HFFc6 (cell line): ENCODE results near the gene EEF1AKMT1. TPM values are rescaled to one million over a fixed set of nuclear protein-coding genes. Genes with fewer than 3 reads are reported as not detected.

Source experiments
- DNase-seq: peaks from one replicate; pipeline ENCODE4 v3.0.0-alpha.2; 2018
- H3K27ac Mint-ChIP-seq: 2 replicates; pipeline ENCODE4 v1.8.0; 2020; ENCODE audit warnings: mild to moderate bottlenecking, mixed read lengths
- H3K27me3 Mint-ChIP-seq: 2 replicates; pipeline ENCODE4 v1.8.0; 2021; ENCODE audit warnings: mild to moderate bottlenecking, moderate library complexity, mixed read lengths; ENCODE audit not compliant: insufficient read depth
- H3K36me3 Mint-ChIP-seq: 2 replicates; pipeline ENCODE4 v1.8.0; 2021; ENCODE audit warnings: low read depth, mixed read lengths
- H3K4me1 Mint-ChIP-seq: 2 replicates; pipeline ENCODE4 v1.8.0; 2020; ENCODE audit warnings: low read depth, mixed read lengths
- H3K4me3 Mint-ChIP-seq: 2 replicates; pipeline ENCODE4 v1.8.0; 2020; ENCODE audit warnings: mild to moderate bottlenecking, moderate library complexity, mixed read lengths
- H3K9me3 Mint-ChIP-seq: 2 replicates; pipeline ENCODE4 v1.8.0; 2020; ENCODE audit warnings: mild to moderate bottlenecking, mixed read lengths
- CTCF ChIP-seq: fragments of 200-600 bp; sonication (generic); IDR thresholded peaks from 2 replicates; pipeline ENCODE4 v1.5.0; 2021; ENCODE audit warnings: antibody characterized with exemption, mild to moderate bottlenecking
- total RNA-seq, 6 experiments: library from RNA; stranded (reverse); fragmentation: NEBNext Ultra II Directional; extraction: Animal tissue kit (Norgen Biotek cat#: 25700); gene quantifications; 2 replicates in 1 of 6; 3 replicates in 5 of 6; pipeline ENCODE4 v1.2.3, GENCODE V29; 2021

Gene EEF1AKMT1
- total RNA-seq, 6 experiments from 2014 or later = 10.7 to 17.1 (median 13.0) TPM

- Mint-ChIP-seq H3K9me3 (no peaks in the 10 kb centered on the region), H3K27ac (no peak overlapping the region), H3K36me3 (peaks cover 14% of the 10 kb centered on the region; the same call in 1 of the 2 replicates), H3K4me3 (no peak overlapping the region), H3K27me3 (peaks cover 2% of the 10 kb centered on the region), H3K4me1 (peaks cover 47% of the 10 kb centered on the region)
- DNase-seq = no peak
- TF ChIP-seq CTCF = no peak
Observed at GRCh38 chr13:20801707-20802106, 27.9 kb upstream of the EEF1AKMT1 start.

- Mint-ChIP-seq H3K27me3 (peaks cover 2% of the 10 kb centered on the region), H3K9me3 (no peaks in the 10 kb centered on the region), H3K27ac (no peak overlapping the region), H3K36me3 (peaks cover 17% of the 10 kb centered on the region), H3K4me1 (peaks cover 50% of the 10 kb centered on the region), H3K4me3 (no peak overlapping the region)
- no peak for TF ChIP-seq CTCF
- peak; percentile 29 for DNase-seq
Observed at GRCh38 chr13:20799726-20800416, 26.1 kb upstream of the EEF1AKMT1 start.

GRCh38 chr13:20798027-20798426, 24.3 kb upstream of the EEF1AKMT1 start:
- DNase-seq = no peak
- Mint-ChIP-seq H3K27me3 (no peaks in the 10 kb centered on the region), H3K4me3 (no peak overlapping the region), H3K9me3 (no peaks in the 10 kb centered on the region), H3K27ac (peak overlapping the region; percentile 83; the same call in 1 of the 2 replicates), H3K36me3 (peaks cover 30% of the 10 kb centered on the region), H3K4me1 (peaks cover 38% of the 10 kb centered on the region)
- no peak for TF ChIP-seq CTCF

GRCh38 chr13:20796791-20797508, 23.2 kb upstream of the EEF1AKMT1 start:
- peak overlapping the region; percentile 33; the same call in 1 of the 2 replicates for H3K4me3 Mint-ChIP-seq
- no peaks in the 10 kb centered on the region for H3K27me3 Mint-ChIP-seq
- peaks cover 34% of the 10 kb centered on the region for H3K4me1 Mint-ChIP-seq
- H3K9me3 Mint-ChIP-seq = no peaks in the 10 kb centered on the region
- no peak for TF ChIP-seq CTCF
- peak; percentile 60 for DNase-seq
- H3K27ac Mint-ChIP-seq = peak overlapping the region; percentile 83
- peaks cover 28% of the 10 kb centered on the region for H3K36me3 Mint-ChIP-seq

- DNase-seq = no peak
- no peak for TF ChIP-seq CTCF
- Mint-ChIP-seq H3K4me3 (no peak overlapping the region), H3K4me1 (peaks cover 22% of the 10 kb centered on the region), H3K36me3 (peaks cover 17% of the 10 kb centered on the region), H3K27ac (peak overlapping the region; percentile 6; the same call in 1 of the 2 replicates), H3K9me3 (no peaks in the 10 kb centered on the region), H3K27me3 (0 out of 2 replicates have a peak, but pooled peaks cover 2% of the 10 kb centered on the region)
Observed at GRCh38 chr13:20789665-20790064, 15.9 kb upstream of the EEF1AKMT1 start.
